AG08396 (cell line): ENCODE results near the gene ANKMY1.

Source experiments
- DNase-seq: peaks from one replicate; pipeline ENCODE4 v3.0.0; 2012; ENCODE audit warnings: low spot score, mixed read lengths

The ANKMY1 gene

GRCh38 chr2:240472078-240472790 lies 85.6 kb downstream of the ANKMY1 start:
- peak; percentile 22 for DNase-seq

GRCh38 chr2:240469740-240470139 lies 88.0 kb downstream of the ANKMY1 start:
- no peak for DNase-seq

- peak; percentile 25 for DNase-seq
Observed at GRCh38 chr2:240469239-240469636, 88.5 kb downstream of the ANKMY1 start.

- peak; percentile 28 for DNase-seq
Observed at GRCh38 chr2:240468303-240469238, 89.2 kb downstream of the ANKMY1 start.

GRCh38 chr2:240467659-240468302 lies 90.0 kb downstream of the ANKMY1 start:
- peak; percentile 15 for DNase-seq

- no peak for DNase-seq
Observed at GRCh38 chr2:240467149-240467642, 90.6 kb downstream of the ANKMY1 start.

GRCh38 chr2:240466579-240467148 lies 91.1 kb downstream of the ANKMY1 start:
- peak; percentile 5 for DNase-seq

GRCh38 chr2:240465765-240466578 lies 91.8 kb downstream of the ANKMY1 start:
- DNase-seq: peak; percentile 7

GRCh38 chr2:240465268-240465764 lies 92.5 kb downstream of the ANKMY1 start:
- DNase-seq: peak; percentile 4

GRCh38 chr2:240464514-240465241 lies 93.1 kb downstream of the ANKMY1 start:
- no peak for DNase-seq

- no peak for DNase-seq
Observed at GRCh38 chr2:240463866-240464481, 93.8 kb downstream of the ANKMY1 start.

GRCh38 chr2:240463274-240463865 lies 94.4 kb downstream of the ANKMY1 start:
- no peak for DNase-seq

GRCh38 chr2:240462707-240463273 lies 95.0 kb downstream of the ANKMY1 start:
- DNase-seq: no peak

GRCh38 chr2:240462073-240462706 lies 95.6 kb downstream of the ANKMY1 start:
- no peak for DNase-seq

- no peak for DNase-seq
Observed at GRCh38 chr2:240461471-240462072, 96.2 kb downstream of the ANKMY1 start.

GRCh38 chr2:240460781-240461431 lies 96.9 kb downstream of the ANKMY1 start:
- DNase-seq: no peak

- no peak for DNase-seq
Observed at GRCh38 chr2:240460253-240460711, 97.5 kb downstream of the ANKMY1 start.
